HG02840 (cell line): Measurements from ENCODE around the gene SNX11.
"Not testable (repeated sequence)": the region's sequence is repeated elsewhere in the genome, so short reads cannot be mapped to it uniquely, and the experiment has no call there.

Source experiments
- ATAC-seq: cut with Tn5 transposase; IDR thresholded peaks from one replicate; pipeline ENCODE4 v1.9.1; 2021; ENCODE audit warnings: mild to moderate bottlenecking, moderate library complexity, moderate number of reproducible peaks; ENCODE audit not compliant: unreplicated experiment, low FRiP score

The SNX11 gene

GRCh38 chr17:48107137-48108055, at the start of gene SNX11:
Gene SNX11, plus strand, starts transcription at chr17:48107766. Its CDS starts 4,278 bp downstream, at chr17:48112044.
- ATAC-seq = peak; percentile 77

- ATAC-seq = no peak
Observed at GRCh38 chr17:48058393-48059124, 49.0 kb upstream of the SNX11 start.

- ATAC-seq = no peak
Observed at GRCh38 chr17:48059125-48059668, 48.4 kb upstream of the SNX11 start.

- no peak for ATAC-seq
Observed at GRCh38 chr17:48060249-48060648, 47.3 kb upstream of the SNX11 start.

GRCh38 chr17:48062273-48062672, 45.3 kb upstream of the SNX11 start:
- ATAC-seq = no peak

- ATAC-seq = no peak
Observed at GRCh38 chr17:48064638-48065037, 42.9 kb upstream of the SNX11 start.

- no peak for ATAC-seq
Observed at GRCh38 chr17:48066192-48066591, 41.4 kb upstream of the SNX11 start.

GRCh38 chr17:48066656-48067055, 40.9 kb upstream of the SNX11 start:
- no peak for ATAC-seq

- no peak for ATAC-seq
Observed at GRCh38 chr17:48067245-48067644, 40.3 kb upstream of the SNX11 start.

- ATAC-seq = not testable (repeated sequence)
Observed at GRCh38 chr17:48067808-48068207, 39.8 kb upstream of the SNX11 start.

GRCh38 chr17:48068491-48068961, 39.0 kb upstream of the SNX11 start:
- ATAC-seq = no peak

- ATAC-seq = no peak
Observed at GRCh38 chr17:48070195-48070594, 37.4 kb upstream of the SNX11 start.

- ATAC-seq = no peak
Observed at GRCh38 chr17:48071654-48072053, 35.9 kb upstream of the SNX11 start.

GRCh38 chr17:48072811-48073210, 34.8 kb upstream of the SNX11 start:
- not testable (repeated sequence) for ATAC-seq

- not testable (repeated sequence) for ATAC-seq
Observed at GRCh38 chr17:48073566-48074094, 33.9 kb upstream of the SNX11 start.

- ATAC-seq = no peak
Observed at GRCh38 chr17:48074322-48075081, 33.1 kb upstream of the SNX11 start.

- not testable (repeated sequence) for ATAC-seq
Observed at GRCh38 chr17:48077152-48077551, 30.4 kb upstream of the SNX11 start.

- no peak for ATAC-seq
Observed at GRCh38 chr17:48081858-48082257, 25.7 kb upstream of the SNX11 start.

GRCh38 chr17:48084932-48085331, 22.6 kb upstream of the SNX11 start:
- ATAC-seq = no peak
